Liver (tissue), 9 donors: ENCODE data around the gene BEST1. TPM values are rescaled to one million over a fixed set of nuclear protein-coding genes. Genes with fewer than 3 reads are reported as not detected.

Experiments used
- DNase-seq: peaks from one replicate; pipeline ENCODE4 v3.0.0-alpha.2; 2017; ENCODE audit warnings: low spot score
- H3K27ac ChIP-seq, 2 donors: one replicate each; pipeline ENCODE4 v1.7.0; 2013; ENCODE audit warnings: inconsistent platforms in 2 of 2, low read length in 2 of 2, control low read depth in 1 of 2, low read depth in 1 of 2, mild to moderate bottlenecking in 1 of 2
- H3K27me3 ChIP-seq, 4 donors: one replicate each; pipeline versions ENCODE4 v1.6.1 to v1.7.0; 2013; ENCODE audit warnings: low read length in 3 of 4, inconsistent platforms in 1 of 4, mild to moderate bottlenecking in 1 of 4, moderate library complexity in 1 of 4; ENCODE audit not compliant: control insufficient read depth in 4 of 4, insufficient read depth in 4 of 4
- H3K36me3 ChIP-seq, 4 donors: one replicate each; pipeline versions ENCODE4 v1.6.1 to v1.7.0; 2013; ENCODE audit warnings: low read length in 3 of 4, mild to moderate bottlenecking in 3 of 4, low read depth in 1 of 4, moderate library complexity in 1 of 4; ENCODE audit not compliant: control insufficient read depth in 4 of 4, insufficient read depth in 3 of 4
- H3K4me1 ChIP-seq, 4 donors: one replicate each; pipeline versions ENCODE4 v1.6.1 to v1.7.0; 2013; ENCODE audit warnings: low read length in 3 of 4, mild to moderate bottlenecking in 3 of 4, moderate library complexity in 1 of 4; ENCODE audit not compliant: control insufficient read depth in 4 of 4, insufficient read depth in 4 of 4
- H3K4me3 ChIP-seq, 3 donors: one replicate each; pipeline versions ENCODE4 v1.6.1 to v1.7.0; 2013; ENCODE audit warnings: low read length in 3 of 3, control low read depth in 1 of 3, low read depth in 1 of 3, mild to moderate bottlenecking in 1 of 3
- H3K9ac ChIP-seq, 2 donors: one replicate each; pipeline ENCODE4 v1.7.0; 2013; ENCODE audit warnings: low read length in 2 of 2, mild to moderate bottlenecking in 2 of 2, moderate library complexity in 2 of 2, control low read depth in 1 of 2, low read depth in 1 of 2
- H3K9me3 ChIP-seq, 4 donors: one replicate each; pipeline versions ENCODE4 v1.6.1 to v1.7.0; 2013; ENCODE audit warnings: low read length in 3 of 4; ENCODE audit not compliant: control insufficient read depth in 4 of 4
- CTCF ChIP-seq: fragments of 150-350 bp; IDR thresholded peaks from 2 replicates; pipeline ENCODE4 v1.5.1; 2017; ENCODE audit warnings: improper control_type of control experiment, low read depth, low read length; ENCODE audit not compliant: missing input control
- EGR1 ChIP-seq, 2 donors: IDR thresholded peaks; 2 replicates each; pipeline ENCODE4 v1.6.1; 2016 to 2018; ENCODE audit warnings: antibody characterized with exemption in 2 of 2, low read depth in 2 of 2
- FOXA2 ChIP-seq: IDR thresholded peaks from 2 replicates; pipeline ENCODE4 v1.6.1; 2016; ENCODE audit warnings: antibody characterized with exemption
- GABPA ChIP-seq, 2 donors: IDR thresholded peaks in 1 of 2; conservative IDR thresholded peaks in 1 of 2; 2 replicates each; pipeline ENCODE4 v1.6.1; 2016; ENCODE audit warnings: antibody characterized with exemption in 2 of 2, mild to moderate bottlenecking in 1 of 2, moderate library complexity in 1 of 2
- HNF4A ChIP-seq, 2 donors: conservative IDR thresholded peaks; 2 replicates each; pipeline ENCODE4 v1.6.1; 2016; ENCODE audit warnings: antibody characterized with exemption in 2 of 2, mild to moderate bottlenecking in 2 of 2
- HNF4G ChIP-seq: IDR thresholded peaks from 2 replicates; pipeline ENCODE4 v1.6.1; 2016; ENCODE audit warnings: antibody characterized with exemption
- JUND ChIP-seq, 2 donors: IDR thresholded peaks; 2 replicates each; pipeline ENCODE4 v1.6.1; 2016; ENCODE audit warnings: antibody characterized with exemption in 2 of 2
- MAX ChIP-seq: IDR thresholded peaks from 2 replicates; pipeline ENCODE4 v1.6.1; 2016; ENCODE audit warnings: antibody characterized with exemption
- NR2F2 ChIP-seq: IDR thresholded peaks from 2 replicates; pipeline ENCODE4 v1.6.1; 2016; ENCODE audit warnings: antibody characterized with exemption
- RAD21 ChIP-seq, 2 donors: IDR thresholded peaks; 2 replicates each; pipeline ENCODE4 v1.6.1; 2016; ENCODE audit warnings: antibody characterized with exemption in 2 of 2, mild to moderate bottlenecking in 2 of 2
- RXRA ChIP-seq, 2 donors: IDR thresholded peaks; 2 replicates each; pipeline ENCODE4 v1.6.1; 2017 to 2018; ENCODE audit warnings: antibody characterized with exemption in 2 of 2, mild to moderate bottlenecking in 1 of 2
- TAF1 ChIP-seq: conservative IDR thresholded peaks from 2 replicates; pipeline ENCODE4 v1.6.1; 2016; ENCODE audit warnings: antibody characterized with exemption, mild to moderate bottlenecking
- YY1 ChIP-seq: IDR thresholded peaks from 2 replicates; pipeline ENCODE4 v1.6.1; 2016; ENCODE audit warnings: antibody characterized with exemption, mild to moderate bottlenecking
- WGBS: extraction: QIAGEN DNeasy Blood & Tissue Kit; methylation state at CpG from one replicate; pipeline ENCODE4 v1.1.7; 2013; 5-methylcytosine and 5-hydroxymethylcytosine counted together
- polyA plus RNA-seq, 2 donors: library from polyadenylated mRNA; stranded (reverse) in 1 of 2; unstranded in 1 of 2; fragments of 200-250 nt in 1 of 2; fragments of >200 nt in 1 of 2; fragmentation: Nextera tagmentation in 1 of 2; extraction: Ambion mirVana in 1 of 2; gene quantifications; one replicate each; pipeline versions ENCODE4 v1.2.1 to v1.2.3, GENCODE V29; 2013 to 2015
- total RNA-seq, 2 donors: library from RNA; depleted of rRNA; stranded (reverse); fragments of >200 nt; gene quantifications; one replicate each; pipeline ENCODE4 v1.2.3, GENCODE V29; 2014
- TF ChIP-seq, protein P1 (sequence below): IDR thresholded peaks from 2 replicates; pipeline ENCODE4 v1.6.1; 2016; ENCODE audit warnings: antibody characterized with exemption
- donor health status: healthy.
- donor health status: healthy.
- donor health status: healthy.
- donor health status: healthy.
- donor health status: healthy.

The BEST1 gene
- total and polyA plus RNA-seq, 4 donors: 0.22 to 1.6 (median 1.1) TPM

GRCh38 chr11:61955422-61956135 lies 5.4 kb downstream of the BEST1 start (continued):
- no peak for TF ChIP-seq RXRA (IDR thresholded peaks at IDR 0.05)
- TF ChIP-seq CTCF: no peak
- no peak for TF ChIP-seq MAX
- TF ChIP-seq TAF1: no peak
- no peak for TF ChIP-seq HNF4G
- TF ChIP-seq GABPA (IDR thresholded peaks at IDR 0.05 in 1 of 2, conservative IDR thresholded peaks at IDR 0.05 in 1 of 2): no peak
- no peak for TF ChIP-seq YY1
- no peak for TF ChIP-seq NR2F2
- no peak for TF ChIP-seq FOXA2
- no peak for TF ChIP-seq EGR1 (IDR thresholded peaks at IDR 0.05; ENCODE audit: low read depth in 2 of 2)

GRCh38 chr11:61956191-61957020 lies 6.3 kb downstream of the BEST1 start:
- Histone ChIP-seq H3K27me3 (no peaks in the 10 kb centered on the region), H3K4me3 (peak overlapping the region in 1 of 3 donors; percentile 8), H3K4me1 (peaks cover 0 to 7% (median 6%) of the 10 kb centered on the region in 4 donors), H3K9me3 (no peaks in the 10 kb centered on the region), H3K27ac (no peak overlapping the region), H3K36me3 (no peaks in the 10 kb centered on the region), H3K9ac (no peak overlapping the region)
- TF ChIP-seq, protein P1, sequence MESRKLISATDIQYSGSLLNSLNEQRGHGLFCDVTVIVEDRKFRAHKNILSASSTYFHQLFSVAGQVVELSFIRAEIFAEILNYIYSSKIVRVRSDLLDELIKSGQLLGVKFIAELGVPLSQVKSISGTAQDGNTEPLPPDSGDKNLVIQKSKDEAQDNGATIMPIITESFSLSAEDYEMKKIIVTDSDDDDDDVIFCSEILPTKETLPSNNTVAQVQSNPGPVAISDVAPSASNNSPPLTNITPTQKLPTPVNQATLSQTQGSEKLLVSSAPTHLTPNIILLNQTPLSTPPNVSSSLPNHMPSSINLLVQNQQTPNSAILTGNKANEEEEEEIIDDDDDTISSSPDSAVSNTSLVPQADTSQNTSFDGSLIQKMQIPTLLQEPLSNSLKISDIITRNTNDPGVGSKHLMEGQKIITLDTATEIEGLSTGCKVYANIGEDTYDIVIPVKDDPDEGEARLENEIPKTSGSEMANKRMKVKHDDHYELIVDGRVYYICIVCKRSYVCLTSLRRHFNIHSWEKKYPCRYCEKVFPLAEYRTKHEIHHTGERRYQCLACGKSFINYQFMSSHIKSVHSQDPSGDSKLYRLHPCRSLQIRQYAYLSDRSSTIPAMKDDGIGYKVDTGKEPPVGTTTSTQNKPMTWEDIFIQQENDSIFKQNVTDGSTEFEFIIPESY: no peak
- no peak for TF ChIP-seq HNF4A (conservative IDR thresholded peaks at IDR 0.05)
- TF ChIP-seq NR2F2: no peak
- no peak for TF ChIP-seq MAX
- no peak for DNase-seq
- WGBS: 94% methylated on average over 20 of the region's 20 CpGs

DNA sequence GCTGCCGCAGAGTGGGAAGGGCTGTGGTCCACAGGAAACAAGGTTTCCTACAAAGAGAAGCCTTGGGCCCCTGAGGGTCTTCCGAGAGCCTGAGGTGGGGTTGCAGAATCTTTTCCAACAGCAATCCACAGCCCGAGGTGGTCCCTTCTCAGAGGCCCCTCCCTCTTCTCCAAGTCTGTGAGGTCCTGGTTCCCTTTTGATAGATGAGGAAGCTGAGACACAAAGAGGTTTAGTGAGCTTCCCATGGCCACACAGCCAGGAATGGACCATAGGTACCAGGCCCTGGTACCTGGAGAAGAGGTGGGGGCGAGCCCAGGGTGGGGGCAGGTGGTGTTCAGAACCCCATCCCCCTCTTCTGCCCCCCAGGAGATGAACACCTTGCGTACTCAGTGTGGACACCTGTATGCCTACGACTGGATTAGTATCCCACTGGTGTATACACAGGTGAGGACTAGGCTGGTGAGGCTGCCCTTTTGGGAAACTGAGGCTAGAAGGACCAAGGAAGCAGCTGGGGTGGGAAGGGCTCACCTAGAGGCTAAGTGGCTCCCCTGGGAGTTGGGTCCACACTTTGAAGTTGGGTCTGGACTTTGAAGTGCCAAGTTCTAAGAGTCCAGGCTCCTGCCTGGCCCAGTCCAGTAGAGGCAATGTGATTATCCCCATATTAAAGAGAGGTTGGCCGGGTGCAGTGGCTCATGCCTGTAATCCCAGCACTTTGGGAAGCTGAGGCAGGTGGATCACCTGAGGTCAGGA lies 7.0 kb downstream of the BEST1 start:
- H3K9me3 ChIP-seq: no peaks in the 10 kb centered on the region
- no peaks in the 10 kb centered on the region for H3K27me3 ChIP-seq
- no peak overlapping the region for H3K4me3 ChIP-seq
- H3K36me3 ChIP-seq: no peaks in the 10 kb centered on the region
- peaks cover 0 to 8% (median 7%) of the 10 kb centered on the region in 4 donors for H3K4me1 ChIP-seq
- 94% methylated on average over 7 of the region's 7 CpGs for WGBS
- DNase-seq: no peak
- H3K27ac ChIP-seq: no peak overlapping the region
- H3K9ac ChIP-seq: no peak overlapping the region
- TF ChIP-seq FOXA2: no peak
- no peak for TF ChIP-seq EGR1 (IDR thresholded peaks at IDR 0.05; ENCODE audit: low read depth in 2 of 2)
- TF ChIP-seq, protein P1: no peak
- TF ChIP-seq RAD21 (IDR thresholded peaks at IDR 0.05): no peak
- no peak for TF ChIP-seq GABPA (IDR thresholded peaks at IDR 0.05 in 1 of 2, conservative IDR thresholded peaks at IDR 0.05 in 1 of 2)
- TF ChIP-seq CTCF: no peak
- no peak for TF ChIP-seq HNF4A (conservative IDR thresholded peaks at IDR 0.05)
- TF ChIP-seq TAF1: no peak
- no peak for TF ChIP-seq HNF4G
- no peak for TF ChIP-seq JUND (IDR thresholded peaks at IDR 0.05)
